Cerebellar nuclear complex (tissue), 1 donor: ENCODE results near the gene PCCA.
"Not testable (repeated sequence)": the region's sequence is repeated elsewhere in the genome, so short reads cannot be mapped to it uniquely, and the experiment has no call there.

Experiments
- DNase-seq, 2 experiments: peaks; one replicate each; lab custom pipeline; 2025; lab: John Stamatoyannopoulos, UW

The PCCA gene

GRCh38 chr13:100088644-100089464 lies at the start of gene PCCA:
PCCA (plus strand) TSS chr13:100089093; CDS start chr13:100089121, 28 bp downstream.
- peak; percentile 66 to 89 for DNase-seq

- DNase-seq: no peak
Observed at GRCh38 chr13:100039740-100040139, 49.2 kb upstream of the PCCA start.

DNA sequence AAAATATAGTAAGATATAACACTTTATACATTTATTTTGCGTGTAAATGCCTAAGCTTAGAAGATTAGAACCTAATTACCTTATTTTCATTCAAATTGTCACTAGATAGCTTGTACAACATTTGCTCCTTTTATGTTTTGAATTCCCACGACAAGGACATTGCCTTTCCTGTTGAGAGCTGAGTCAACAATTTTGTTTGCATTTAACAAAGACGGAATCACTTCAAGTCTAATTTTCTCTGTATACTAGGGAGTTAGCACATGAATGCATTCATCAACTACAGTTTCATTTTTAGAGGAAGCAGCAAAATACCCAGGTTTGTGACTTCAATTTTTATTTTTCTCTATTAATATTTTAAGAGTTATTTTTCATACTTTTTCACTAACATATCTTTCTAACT lies 48.7 kb upstream of the PCCA start:
- no peak for DNase-seq

DNA sequence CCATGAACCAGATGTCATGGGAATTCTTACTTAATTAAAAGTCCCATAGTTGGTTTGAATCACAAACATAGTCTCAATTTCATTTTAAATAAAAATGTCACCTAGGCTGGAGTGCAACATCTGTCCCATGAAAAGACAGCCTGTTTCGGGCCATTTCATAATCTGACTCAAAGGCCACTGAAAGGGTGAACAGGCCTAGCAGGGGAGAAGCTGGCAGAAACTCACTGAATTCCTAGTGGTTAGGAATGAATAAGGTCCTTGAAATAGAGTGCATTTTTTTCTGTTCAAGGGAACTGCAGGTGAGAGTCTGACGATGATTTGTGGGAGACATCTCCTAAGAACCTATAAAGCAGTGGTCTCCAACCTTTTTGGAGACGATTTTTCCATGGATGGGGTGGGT lies 44.0 kb upstream of the PCCA start:
- no peak for DNase-seq

- DNase-seq: no peak
Observed at GRCh38 chr13:100045355-100045754, 43.5 kb upstream of the PCCA start.

- no peak for DNase-seq
Observed at GRCh38 chr13:100051070-100051469, 37.8 kb upstream of the PCCA start.

DNA sequence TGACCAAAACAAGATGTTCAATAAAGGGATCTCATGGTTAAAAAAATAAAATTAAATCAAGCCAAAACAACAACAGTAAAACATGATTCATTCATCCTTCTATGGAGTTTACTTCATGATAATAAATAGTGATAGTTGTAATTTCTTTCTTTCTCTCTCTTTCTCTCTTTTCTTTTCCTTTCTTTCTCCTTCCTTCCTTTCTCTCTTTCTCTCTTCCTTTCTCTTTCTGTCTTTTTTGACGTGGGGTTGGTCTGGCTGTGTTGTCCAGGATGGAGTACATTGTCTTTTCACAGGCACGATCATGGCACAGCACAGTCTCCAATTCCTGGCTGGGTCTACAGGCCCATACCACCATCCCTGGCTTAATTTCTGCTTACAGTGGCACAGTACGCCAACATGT lies 29.1 kb upstream of the PCCA start:
- DNase-seq: no peak

- no peak for DNase-seq
Observed at GRCh38 chr13:100063333-100063732, 25.6 kb upstream of the PCCA start.

GRCh38 chr13:100063906-100064305 lies 25.0 kb upstream of the PCCA start:
- no peak for DNase-seq

DNA sequence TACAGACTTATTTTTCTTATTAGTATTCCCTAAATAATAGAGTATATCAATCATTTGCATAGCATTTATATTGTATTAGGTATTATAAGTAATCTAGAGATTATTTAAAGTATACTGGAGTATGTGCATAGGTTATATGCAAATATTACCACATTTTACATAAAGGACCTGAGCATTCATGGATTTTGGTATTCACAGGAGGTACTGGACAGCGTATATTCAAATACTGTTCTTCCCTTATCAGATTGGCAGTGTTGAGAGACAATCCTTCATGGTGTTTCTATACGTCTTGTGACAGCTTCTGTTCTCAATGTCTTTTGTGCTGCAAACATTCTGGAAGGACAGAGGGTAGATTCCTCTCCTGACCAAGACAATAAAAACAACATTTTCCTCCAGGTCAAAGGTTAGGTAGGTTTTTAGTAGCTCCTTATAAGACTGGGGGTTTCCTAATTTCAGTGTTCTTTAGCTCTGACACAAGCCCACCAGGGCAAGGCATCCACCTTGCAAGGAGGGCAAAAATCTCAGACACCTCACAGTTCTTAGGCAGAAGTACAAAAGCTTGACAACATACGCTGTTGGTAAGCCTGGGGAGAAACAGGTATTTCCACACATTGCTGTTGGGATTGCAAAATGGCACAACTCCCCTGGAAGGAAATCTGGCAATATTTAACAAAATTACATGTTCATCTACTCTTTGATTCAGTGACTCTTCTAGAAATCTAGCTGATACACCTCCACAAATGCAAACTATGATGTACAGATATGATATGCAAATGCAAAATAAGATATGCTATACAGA lies 20.6 kb upstream of the PCCA start:
- no peak for DNase-seq

- no peak for DNase-seq
Observed at GRCh38 chr13:100069278-100069677, 19.6 kb upstream of the PCCA start.

GRCh38 chr13:100075700-100076587 lies 12.9 kb upstream of the PCCA start:
- DNase-seq: no peak

GRCh38 chr13:100079003-100079402 lies 9.9 kb upstream of the PCCA start:
- DNase-seq: not testable (repeated sequence)

DNA sequence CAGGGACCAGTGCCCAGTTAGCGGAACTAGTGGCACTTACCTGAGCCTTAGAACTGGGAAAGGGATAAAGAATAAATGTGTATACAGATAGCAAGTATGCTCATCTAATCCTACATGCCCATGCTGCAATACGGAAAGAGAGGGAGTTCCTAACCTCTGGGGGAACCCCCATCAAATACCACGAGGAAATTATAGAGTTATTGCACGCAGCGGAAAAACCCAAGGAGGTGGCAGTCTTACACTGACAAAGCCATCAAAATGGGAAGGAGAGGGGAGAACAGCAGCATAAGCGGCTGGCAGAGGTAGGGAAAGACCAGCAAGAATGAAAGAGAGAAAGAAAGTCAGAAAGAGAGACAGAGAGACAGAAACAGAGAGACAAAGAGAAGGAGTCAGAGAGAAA lies 5.5 kb upstream of the PCCA start:
- not testable (repeated sequence) for DNase-seq

- DNase-seq: no peak
Observed at GRCh38 chr13:100088273-100088643, 635 bp upstream of the PCCA start.

DNA sequence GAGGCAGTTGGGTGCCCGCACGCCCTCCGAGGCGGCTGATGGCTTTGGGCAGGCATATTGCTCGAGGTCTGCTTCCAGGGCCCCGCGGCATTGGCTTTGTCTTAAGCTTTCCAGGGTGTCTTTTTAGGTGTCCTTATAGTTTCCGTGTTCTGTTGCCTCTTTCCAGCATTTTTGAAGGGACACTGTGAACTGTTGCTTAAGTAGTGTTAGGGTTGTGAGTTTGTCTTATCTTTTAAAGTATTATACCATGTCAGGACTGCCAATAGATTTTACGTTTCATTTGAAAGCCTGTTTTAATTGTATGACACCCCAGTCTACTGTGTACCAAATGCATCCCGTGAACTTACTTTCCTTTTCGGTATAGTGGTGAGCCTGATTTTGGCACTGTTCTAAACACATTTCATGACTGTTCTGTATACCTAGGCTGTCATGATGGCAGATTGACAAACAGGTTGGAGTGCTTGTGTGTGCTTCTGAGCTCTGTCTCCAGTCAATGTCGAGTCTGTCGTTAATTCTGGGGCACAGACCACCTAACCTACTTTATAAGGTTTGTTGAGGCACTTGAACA lies 656 bp downstream of the PCCA start:
- DNase-seq: no peak

- no peak for DNase-seq
Observed at GRCh38 chr13:100090861-100091260, 2.0 kb downstream of the PCCA start.

GRCh38 chr13:100091391-100091790 lies 2.5 kb downstream of the PCCA start:
- DNase-seq: no peak

- DNase-seq: not testable (repeated sequence)
Observed at GRCh38 chr13:100092273-100092672, 3.4 kb downstream of the PCCA start.

GRCh38 chr13:100095498-100095897 lies 6.6 kb downstream of the PCCA start:
- no peak for DNase-seq

- no peak for DNase-seq
Observed at GRCh38 chr13:100096526-100096925, 7.6 kb downstream of the PCCA start.

DNA sequence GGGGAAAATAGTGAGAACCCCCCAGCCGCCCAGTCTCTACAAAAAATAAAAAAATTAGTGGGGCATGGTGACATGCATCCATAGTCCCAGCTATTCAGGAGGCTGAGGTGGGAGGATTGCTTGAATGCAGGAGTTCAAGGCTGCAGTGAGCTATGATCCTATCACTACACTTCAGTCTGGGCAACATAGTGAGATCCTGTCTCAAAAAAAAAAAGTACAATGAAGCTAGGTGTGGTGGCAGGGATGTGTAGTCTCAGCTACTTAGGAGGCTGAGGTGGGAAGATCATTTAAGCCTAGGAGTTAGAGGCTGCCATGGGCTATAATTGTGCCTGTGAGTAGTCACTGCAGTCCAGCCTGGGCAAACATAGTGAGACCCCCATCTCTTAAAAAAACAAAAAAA lies 8.9 kb downstream of the PCCA start:
- no peak for DNase-seq
